LNCaP clone FGC (cell line): ENCODE data around the gene PBX2.
"Not testable (repeated sequence)": the region's sequence is repeated elsewhere in the genome, so short reads cannot be mapped to it uniquely, and the experiment has no call there.

ENCODE experiments used
- DNase-seq: peaks from one replicate; pipeline ENCODE4 v3.0.0-alpha.2; 2011; ENCODE audit warnings: low read depth
- H3K4me3 ChIP-seq: 2 replicates; pipeline ENCODE4 v1.5.1; 2011; ENCODE audit warnings: mild to moderate bottlenecking, low read depth, low read length, control low read depth
- TF ChIP-seq, protein P1 (sequence below): IDR thresholded peaks from 2 replicates; pipeline ENCODE4 v1.5.1; 2012; ENCODE audit warnings: mild to moderate bottlenecking; ENCODE audit not compliant: control insufficient read depth, insufficient read depth; ENCODE audit errors: extremely low read depth

PBX2 gene

DNA sequence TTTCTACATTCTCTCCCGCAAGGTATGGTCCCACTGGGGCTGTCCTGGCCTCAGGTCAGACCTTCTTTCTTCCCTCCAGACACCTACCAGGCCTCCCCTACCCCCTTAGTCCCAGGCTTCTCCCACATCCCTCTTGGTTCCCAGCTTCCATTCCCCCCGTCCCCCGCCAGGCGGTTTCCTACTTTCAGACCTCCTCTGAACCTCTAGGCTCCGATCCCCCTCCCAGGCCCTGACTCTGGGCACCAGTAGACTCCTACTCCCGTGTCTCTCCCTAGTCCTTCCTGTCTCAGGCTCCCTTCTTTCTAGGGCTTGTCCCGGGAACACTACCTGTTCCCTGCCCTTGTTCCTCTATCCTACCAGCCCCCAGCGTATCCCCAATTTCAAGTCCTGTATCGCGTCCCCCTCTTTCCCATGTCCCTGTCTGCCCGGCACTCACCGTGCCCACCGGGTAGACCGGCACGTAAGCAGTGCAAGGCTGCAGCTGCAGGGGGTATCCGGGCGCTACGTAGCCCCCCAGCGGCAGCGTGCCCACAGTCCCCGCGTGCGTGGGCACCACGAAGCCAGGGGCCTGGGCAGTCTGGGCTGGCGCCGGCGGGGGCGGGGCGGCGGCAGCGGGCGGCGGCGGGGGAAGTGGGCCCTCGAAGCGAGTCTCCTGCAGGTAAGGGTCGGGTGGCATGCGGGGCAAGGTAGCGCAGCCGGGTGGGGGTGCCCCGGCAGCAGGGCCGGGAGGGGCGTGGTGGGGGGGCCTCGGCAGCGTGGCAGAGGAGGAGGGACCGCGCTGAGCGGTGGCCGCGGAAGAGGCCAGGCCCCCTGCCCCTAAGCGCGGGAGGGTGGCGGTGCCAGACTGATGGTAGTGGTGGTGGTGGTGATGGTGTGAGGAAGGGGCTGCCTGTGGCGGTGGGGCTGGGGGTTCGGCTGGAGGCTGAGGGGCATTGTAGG is 39.8 kb downstream of the PBX2 start:
- TF ChIP-seq, protein P1, sequence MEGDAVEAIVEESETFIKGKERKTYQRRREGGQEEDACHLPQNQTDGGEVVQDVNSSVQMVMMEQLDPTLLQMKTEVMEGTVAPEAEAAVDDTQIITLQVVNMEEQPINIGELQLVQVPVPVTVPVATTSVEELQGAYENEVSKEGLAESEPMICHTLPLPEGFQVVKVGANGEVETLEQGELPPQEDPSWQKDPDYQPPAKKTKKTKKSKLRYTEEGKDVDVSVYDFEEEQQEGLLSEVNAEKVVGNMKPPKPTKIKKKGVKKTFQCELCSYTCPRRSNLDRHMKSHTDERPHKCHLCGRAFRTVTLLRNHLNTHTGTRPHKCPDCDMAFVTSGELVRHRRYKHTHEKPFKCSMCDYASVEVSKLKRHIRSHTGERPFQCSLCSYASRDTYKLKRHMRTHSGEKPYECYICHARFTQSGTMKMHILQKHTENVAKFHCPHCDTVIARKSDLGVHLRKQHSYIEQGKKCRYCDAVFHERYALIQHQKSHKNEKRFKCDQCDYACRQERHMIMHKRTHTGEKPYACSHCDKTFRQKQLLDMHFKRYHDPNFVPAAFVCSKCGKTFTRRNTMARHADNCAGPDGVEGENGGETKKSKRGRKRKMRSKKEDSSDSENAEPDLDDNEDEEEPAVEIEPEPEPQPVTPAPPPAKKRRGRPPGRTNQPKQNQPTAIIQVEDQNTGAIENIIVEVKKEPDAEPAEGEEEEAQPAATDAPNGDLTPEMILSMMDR, result no peak
- no peak for DNase-seq
- H3K4me3 ChIP-seq, result no peak overlapping the region

DNA sequence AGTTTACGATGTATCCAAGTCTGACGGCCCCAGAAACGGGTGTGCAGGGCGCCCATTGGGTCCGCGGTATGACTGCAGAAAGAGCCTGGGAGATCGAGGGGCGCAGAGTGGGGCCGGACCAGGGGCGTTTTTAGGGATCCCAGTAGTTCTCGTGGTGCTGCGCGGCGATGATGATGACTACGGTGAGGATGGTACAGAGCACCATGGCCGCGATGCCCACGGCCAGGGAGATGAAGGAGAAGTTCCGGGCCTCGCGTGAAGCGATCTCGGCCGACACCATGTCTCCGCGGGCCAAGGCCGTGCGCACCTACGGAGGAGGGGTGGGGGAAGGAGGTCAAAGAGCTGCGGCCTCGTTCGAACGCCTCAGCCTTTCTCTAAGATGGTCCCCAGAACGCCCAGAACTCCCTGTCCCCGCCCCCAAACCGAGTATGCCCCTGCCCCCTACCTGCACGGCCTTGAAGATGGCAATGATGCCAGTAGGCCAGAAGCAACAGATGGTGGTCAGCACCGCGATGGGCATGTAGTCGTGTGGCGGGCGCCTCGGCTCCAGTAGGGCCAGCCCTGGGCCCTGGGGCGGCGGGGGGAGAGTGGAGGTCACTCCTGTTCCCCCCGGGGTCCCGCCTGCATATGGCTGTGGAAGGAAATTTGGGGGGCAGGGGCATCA is 40.8 kb downstream of the PBX2 start:
- TF ChIP-seq, protein P1, result no peak
- DNase-seq, result no peak
- H3K4me3 ChIP-seq, result no peak overlapping the region

DNA sequence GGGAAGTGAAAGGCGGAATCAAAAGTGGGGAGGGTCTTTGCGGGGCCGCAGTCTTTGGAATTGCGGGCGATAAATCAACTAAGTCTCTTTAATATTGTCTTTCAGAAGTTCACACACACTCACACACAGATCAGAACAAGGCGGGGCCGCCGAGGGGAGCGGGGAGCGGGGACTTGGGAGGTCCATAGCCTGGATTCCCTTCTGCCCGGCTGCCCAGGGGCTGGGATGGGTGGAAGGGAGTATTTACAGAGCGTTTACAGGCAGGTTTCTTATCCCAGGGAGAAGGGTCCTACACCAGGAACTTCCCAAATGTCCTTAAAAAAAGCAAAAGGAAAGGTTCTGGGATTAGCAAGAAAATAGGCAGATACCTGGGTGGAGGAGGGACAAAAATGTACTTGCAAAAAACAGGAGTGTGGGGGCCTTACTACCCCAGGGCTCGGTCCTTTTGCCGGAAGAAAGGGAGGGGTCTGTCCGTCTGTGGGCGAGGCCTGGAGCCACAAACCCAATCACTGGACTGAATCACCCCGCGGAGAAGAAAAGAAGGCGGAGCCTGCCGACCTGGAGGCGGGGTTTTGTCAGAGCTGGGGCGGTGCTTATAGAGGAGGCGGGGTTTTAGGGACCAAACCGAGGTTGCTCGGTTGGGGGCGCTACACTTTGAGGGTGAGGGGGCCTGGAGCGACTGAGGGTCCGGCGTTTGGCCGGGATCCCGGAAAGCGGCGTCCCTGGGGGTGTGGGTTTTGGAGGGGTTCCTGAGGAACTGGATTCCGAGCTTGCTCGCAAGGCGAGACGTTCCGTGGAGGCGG is 41.5 kb downstream of the PBX2 start:
- no peak for DNase-seq
- TF ChIP-seq, protein P1, result no peak
- no peak overlapping the region for H3K4me3 ChIP-seq

DNA sequence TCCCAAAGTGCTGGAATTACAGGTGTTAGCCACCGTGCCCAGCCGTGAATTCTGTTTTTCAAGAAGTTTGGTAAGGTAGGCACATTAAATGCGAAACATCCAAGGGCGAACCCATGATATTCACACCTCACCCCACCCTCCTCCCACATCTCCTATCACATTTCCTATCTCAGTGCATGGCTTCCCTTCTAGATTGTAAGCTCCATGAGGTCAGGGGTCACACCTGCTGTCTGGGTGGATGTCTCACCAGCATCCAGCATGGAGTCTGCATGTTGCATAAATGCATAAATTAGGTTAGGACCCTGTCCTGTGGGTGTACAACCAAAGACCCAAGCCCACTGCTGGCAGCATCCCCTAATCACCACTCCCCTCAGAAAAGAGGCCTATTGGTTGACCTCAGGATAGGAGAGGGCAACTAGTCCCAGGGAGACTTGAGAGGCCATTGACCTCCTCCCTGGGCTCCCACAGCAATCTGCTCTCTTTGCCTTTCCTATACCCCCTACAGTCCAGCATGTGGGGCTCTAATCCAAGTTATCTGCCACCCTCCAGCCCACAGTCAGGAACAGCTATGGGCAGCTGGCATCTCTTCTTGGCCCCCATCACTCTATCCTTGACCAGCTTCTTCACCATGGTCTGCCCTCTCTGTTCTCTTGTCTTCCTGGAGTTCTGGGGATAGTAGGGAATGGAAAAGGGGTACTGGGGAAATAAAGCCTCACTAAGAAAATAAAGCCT is 42.4 kb downstream of the PBX2 start:
- TF ChIP-seq, protein P1, result no peak
- DNase-seq, result no peak
- no peak overlapping the region for H3K4me3 ChIP-seq

DNA sequence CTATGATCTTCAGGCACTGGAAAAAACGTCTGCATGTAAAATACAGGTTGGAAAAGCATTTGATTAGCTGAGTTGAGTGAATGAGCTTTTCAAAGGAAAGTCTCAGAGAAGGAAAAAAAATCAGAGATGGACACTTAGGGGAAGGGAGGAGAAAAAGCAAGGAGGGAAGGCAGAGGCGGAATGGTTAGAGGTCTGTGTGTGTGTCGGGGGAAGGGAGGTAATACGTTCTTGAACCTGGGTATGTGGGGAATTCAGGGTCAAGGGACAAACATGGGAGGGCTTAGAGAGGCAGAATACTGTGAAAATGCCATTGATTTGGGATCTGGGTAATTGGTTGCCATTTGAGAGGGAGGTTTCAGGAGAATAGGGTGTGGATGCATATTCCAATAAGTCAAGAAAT is 43.3 kb downstream of the PBX2 start:
- DNase-seq, result no peak
- TF ChIP-seq, protein P1, result no peak
- no peak overlapping the region for H3K4me3 ChIP-seq

DNA sequence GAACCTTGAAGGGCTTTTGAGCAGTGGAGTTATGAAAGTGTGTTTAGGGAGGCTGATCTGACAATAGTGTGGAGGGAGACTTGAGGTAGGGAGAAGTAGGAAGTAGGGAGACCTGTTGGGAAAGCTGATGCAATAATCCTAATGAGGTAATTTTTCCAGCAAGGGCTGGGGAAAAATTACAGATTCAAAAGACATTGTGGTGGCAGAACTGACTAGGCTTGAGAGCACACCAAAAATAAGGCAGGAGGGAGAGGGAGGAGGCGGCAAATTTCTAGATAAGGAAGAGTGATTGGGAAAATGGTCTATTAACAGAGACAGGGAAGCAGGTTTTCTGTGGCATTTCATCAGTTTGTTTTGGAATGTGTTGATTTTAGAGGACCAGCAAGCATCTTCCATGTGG is 43.7 kb downstream of the PBX2 start:
- TF ChIP-seq, protein P1, result no peak
- DNase-seq, result no peak
- no peak overlapping the region for H3K4me3 ChIP-seq

DNA sequence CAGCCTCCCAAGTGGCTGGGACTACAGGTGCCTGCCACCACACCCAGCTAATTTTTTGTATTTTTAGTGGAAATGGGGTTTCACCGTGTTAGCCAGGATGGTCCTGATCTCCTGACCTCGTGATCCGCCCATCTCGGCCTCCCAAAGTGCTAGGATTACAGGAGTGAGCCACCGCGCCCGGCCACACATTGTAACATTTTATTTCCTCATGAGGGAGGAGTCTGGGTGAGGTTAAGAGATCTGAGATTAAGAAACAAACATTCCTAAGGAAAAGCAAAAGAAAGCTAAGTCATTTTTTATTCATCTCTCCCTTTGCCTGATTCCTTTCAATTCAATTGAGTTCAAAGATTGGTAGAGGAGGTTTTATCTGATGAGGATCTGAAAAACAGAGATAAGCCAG is 45.8 kb downstream of the PBX2 start:
- H3K4me3 ChIP-seq, result not testable (repeated sequence)

More for the DNA sequence above, 45.8 kb downstream of the PBX2 start:
- not testable (repeated sequence) for DNase-seq
